ENCODE measurements around the gene TMEM120A.
"Not testable (repeated sequence)": the region's sequence is repeated elsewhere in the genome, so short reads cannot be mapped to it uniquely, and the experiment has no call there.

Gene TMEM120A

GRCh38 chr7:75994388-75995051, at the start of gene TMEM120A:
TMEM120A (minus strand) TSS chr7:75994595; CDS start chr7:75994570, 25 bp downstream.
- peak; percentile 63 to 85 for DNase-seq

GRCh38 chr7:76040126-76040525, 45.7 kb upstream of the TMEM120A start:
- no peak for DNase-seq

GRCh38 chr7:76037310-76037709, 42.9 kb upstream of the TMEM120A start:
- DNase-seq: peak in 1 of 2 experiments; percentile 7

GRCh38 chr7:76031964-76032363, 37.6 kb upstream of the TMEM120A start:
- no peak for DNase-seq

- DNase-seq: not testable (repeated sequence)
Measured at GRCh38 chr7:76029682-76030081, 35.3 kb upstream of the TMEM120A start.

GRCh38 chr7:76023002-76023401, 28.6 kb upstream of the TMEM120A start:
- no peak for DNase-seq

GRCh38 chr7:76022026-76022780, 27.8 kb upstream of the TMEM120A start:
- no peak for DNase-seq

GRCh38 chr7:76020031-76020714, 25.8 kb upstream of the TMEM120A start:
- DNase-seq: peak in 1 of 2 experiments; percentile 32

- not testable (repeated sequence) for DNase-seq
Measured at GRCh38 chr7:76018520-76018919, 24.1 kb upstream of the TMEM120A start.

- no peak for DNase-seq
Measured at GRCh38 chr7:76016191-76016947, 22.0 kb upstream of the TMEM120A start.

GRCh38 chr7:76011442-76011861, 17.1 kb upstream of the TMEM120A start:
- DNase-seq: no peak

GRCh38 chr7:76009672-76010600, 15.5 kb upstream of the TMEM120A start:
- no peak for DNase-seq

- DNase-seq: no peak
Measured at GRCh38 chr7:76008156-76008687, 13.8 kb upstream of the TMEM120A start.

GRCh38 chr7:76005004-76005403, 10.6 kb upstream of the TMEM120A start:
- not testable (repeated sequence) for DNase-seq

- no peak for DNase-seq
Measured at GRCh38 chr7:76003351-76003750, 9.0 kb upstream of the TMEM120A start.

- no peak for DNase-seq
Measured at GRCh38 chr7:76002822-76003221, 8.4 kb upstream of the TMEM120A start.

- DNase-seq: no peak
Measured at GRCh38 chr7:76002139-76002538, 7.7 kb upstream of the TMEM120A start.

GRCh38 chr7:76000566-76000965, 6.2 kb upstream of the TMEM120A start:
- DNase-seq: no peak

- no peak for DNase-seq
Measured at GRCh38 chr7:75998038-75998437, 3.6 kb upstream of the TMEM120A start.

- DNase-seq: no peak
Measured at GRCh38 chr7:75996476-75996875, 2.1 kb upstream of the TMEM120A start.

GRCh38 chr7:75995996-75996395, 1.6 kb upstream of the TMEM120A start:
- no peak for DNase-seq

Data from SW 1271 (cell line).